ENCODE data around the gene USP46. TPM values are rescaled to one million over a fixed set of nuclear protein-coding genes. Genes with fewer than 3 reads are reported as not detected.
A peak's percentile ranks its signal among the peaks of the same experiment; 100 is the strongest.

USP46 gene
- total RNA-seq, 1 experiment from 2014 or later, result 48.1 TPM

DNA sequence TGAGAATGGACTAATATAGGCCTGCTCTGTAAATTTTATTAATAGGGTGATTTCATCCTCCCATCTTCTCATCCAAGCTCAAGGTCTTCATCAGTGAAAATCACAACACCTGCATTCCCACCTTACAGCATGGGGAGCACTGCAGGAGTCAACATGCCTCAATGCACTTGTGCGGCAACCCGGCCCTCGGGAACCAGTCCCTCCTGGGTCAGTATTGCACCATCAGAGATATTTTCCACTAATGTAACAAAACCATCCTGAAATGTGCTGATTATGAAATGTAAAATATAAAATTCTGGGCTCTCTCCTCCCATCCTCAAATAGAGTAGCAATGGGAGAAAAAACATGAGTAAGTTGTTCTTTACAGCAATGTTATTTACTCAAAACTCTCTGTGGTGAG is 13.0 kb downstream of the USP46 start (continued):
- TF ChIP-seq, protein P1, sequence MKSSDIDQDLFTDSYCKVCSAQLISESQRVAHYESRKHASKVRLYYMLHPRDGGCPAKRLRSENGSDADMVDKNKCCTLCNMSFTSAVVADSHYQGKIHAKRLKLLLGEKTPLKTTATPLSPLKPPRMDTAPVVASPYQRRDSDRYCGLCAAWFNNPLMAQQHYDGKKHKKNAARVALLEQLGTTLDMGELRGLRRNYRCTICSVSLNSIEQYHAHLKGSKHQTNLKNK (CRISPR knock-in tag; IDR thresholded peaks at IDR 0.05), result no peak
- TF ChIP-seq CREM (CRISPR knock-in tag; IDR thresholded peaks at IDR 0.05) (no peak), RELA (CRISPR knock-in tag; IDR thresholded peaks at IDR 0.05; ENCODE audit: borderline replicate concordance) (no peak), JAZF1 (CRISPR knock-in tag; IDR thresholded peaks at IDR 0.05) (no peak), TEAD1 (CRISPR knock-in tag; IDR thresholded peaks at IDR 0.05) (no peak), TCF7 (CRISPR knock-in tag; IDR thresholded peaks at IDR 0.05; ENCODE audit: low read depth) (no peak), ZNF416 (CRISPR knock-in tag; IDR thresholded peaks at IDR 0.05) (no peak)
- TF ChIP-seq, protein P2, sequence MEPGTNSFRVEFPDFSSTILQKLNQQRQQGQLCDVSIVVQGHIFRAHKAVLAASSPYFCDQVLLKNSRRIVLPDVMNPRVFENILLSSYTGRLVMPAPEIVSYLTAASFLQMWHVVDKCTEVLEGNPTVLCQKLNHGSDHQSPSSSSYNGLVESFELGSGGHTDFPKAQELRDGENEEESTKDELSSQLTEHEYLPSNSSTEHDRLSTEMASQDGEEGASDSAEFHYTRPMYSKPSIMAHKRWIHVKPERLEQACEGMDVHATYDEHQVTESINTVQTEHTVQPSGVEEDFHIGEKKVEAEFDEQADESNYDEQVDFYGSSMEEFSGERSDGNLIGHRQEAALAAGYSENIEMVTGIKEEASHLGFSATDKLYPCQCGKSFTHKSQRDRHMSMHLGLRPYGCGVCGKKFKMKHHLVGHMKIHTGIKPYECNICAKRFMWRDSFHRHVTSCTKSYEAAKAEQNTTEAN (CRISPR knock-in tag; IDR thresholded peaks at IDR 0.05), result no peak
- TF ChIP-seq, protein P3, sequence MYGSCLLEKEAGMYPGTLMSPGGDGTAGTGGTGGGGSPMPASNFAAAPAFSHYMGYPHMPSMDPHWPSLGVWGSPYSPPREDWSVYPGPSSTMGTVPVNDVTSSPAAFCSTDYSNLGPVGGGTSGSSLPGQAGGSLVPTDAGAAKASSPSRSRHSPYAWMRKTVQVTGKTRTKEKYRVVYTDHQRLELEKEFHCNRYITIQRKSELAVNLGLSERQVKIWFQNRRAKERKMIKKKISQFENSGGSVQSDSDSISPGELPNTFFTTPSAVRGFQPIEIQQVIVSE (CRISPR knock-in tag; IDR thresholded peaks at IDR 0.05; ENCODE audit: borderline replicate concordance), result no peak
- TF ChIP-seq, protein P4, sequence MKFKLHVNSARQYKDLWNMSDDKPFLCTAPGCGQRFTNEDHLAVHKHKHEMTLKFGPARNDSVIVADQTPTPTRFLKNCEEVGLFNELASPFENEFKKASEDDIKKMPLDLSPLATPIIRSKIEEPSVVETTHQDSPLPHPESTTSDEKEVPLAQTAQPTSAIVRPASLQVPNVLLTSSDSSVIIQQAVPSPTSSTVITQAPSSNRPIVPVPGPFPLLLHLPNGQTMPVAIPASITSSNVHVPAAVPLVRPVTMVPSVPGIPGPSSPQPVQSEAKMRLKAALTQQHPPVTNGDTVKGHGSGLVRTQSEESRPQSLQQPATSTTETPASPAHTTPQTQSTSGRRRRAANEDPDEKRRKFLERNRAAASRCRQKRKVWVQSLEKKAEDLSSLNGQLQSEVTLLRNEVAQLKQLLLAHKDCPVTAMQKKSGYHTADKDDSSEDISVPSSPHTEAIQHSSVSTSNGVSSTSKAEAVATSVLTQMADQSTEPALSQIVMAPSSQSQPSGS (CRISPR knock-in tag; IDR thresholded peaks at IDR 0.05; ENCODE audit: borderline replicate concordance, low read depth), result no peak
- TF ChIP-seq, protein P5, sequence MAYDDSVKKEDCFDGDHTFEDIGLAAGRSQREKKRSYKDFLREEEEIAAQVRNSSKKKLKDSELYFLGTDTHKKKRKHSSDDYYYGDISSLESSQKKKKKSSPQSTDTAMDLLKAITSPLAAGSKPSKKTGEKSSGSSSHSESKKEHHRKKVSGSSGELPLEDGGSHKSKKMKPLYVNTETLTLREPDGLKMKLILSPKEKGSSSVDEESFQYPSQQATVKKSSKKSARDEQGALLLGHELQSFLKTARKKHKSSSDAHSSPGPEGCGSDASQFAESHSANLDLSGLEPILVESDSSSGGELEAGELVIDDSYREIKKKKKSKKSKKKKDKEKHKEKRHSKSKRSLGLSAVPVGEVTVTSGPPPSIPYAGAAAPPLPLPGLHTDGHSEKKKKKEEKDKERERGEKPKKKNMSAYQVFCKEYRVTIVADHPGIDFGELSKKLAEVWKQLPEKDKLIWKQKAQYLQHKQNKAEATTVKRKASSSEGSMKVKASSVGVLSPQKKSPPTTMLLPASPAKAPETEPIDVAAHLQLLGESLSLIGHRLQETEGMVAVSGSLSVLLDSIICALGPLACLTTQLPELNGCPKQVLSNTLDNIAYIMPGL (CRISPR knock-in tag; IDR thresholded peaks at IDR 0.05), result no peak

DNA sequence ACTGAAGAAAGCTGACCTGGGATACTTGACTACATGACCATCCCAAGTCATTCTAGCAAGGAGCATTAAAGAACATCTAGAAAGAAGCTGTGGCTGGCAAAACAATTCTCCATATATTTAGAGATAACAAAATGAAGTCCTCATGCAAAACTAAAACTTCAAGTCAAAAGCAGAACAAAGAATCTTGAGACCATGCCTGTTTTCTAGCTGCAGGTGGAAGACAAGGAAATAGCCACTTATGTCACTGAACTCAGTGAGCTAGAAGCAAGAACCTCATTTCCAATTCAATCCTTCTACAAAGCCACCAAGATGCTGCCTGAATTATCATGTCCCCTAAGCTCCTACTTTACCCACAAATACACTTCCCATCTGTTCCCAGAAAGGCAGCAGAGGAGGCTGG is 13.8 kb downstream of the USP46 start:
- Mint-ChIP-seq H3K4me1 (peaks cover 88% of the 10 kb centered on the region), H3K9me3 (no peaks in the 10 kb centered on the region), H3K36me3 (peaks cover 4% of the 10 kb centered on the region), H3K27me3 (ENCODE audit: low read depth) (no peaks in the 10 kb centered on the region), H3K27ac (peak overlapping the region; percentile 87; the same call in 1 of the 2 replicates), H3K4me3 (no peak overlapping the region)
- DNase-seq (ENCODE audit: low spot score) (no peak), ATAC-seq (no peak)
- TF ChIP-seq IRF2 (CRISPR knock-in tag; IDR thresholded peaks at IDR 0.05; ENCODE audit: borderline replicate concordance, low read depth) (no peak), TEAD1 (CRISPR knock-in tag; IDR thresholded peaks at IDR 0.05) (no peak), ZNF121 (CRISPR knock-in tag; IDR thresholded peaks at IDR 0.05) (no peak), CREM (CRISPR knock-in tag; IDR thresholded peaks at IDR 0.05) (no peak), SMAD4 (CRISPR knock-in tag; IDR thresholded peaks at IDR 0.05) (no peak), ZBTB21 (CRISPR knock-in tag; IDR thresholded peaks at IDR 0.05; ENCODE audit: borderline replicate concordance) (no peak)
- TF ChIP-seq, protein P1 (CRISPR knock-in tag; IDR thresholded peaks at IDR 0.05), result no peak
- TF ChIP-seq, protein P6, sequence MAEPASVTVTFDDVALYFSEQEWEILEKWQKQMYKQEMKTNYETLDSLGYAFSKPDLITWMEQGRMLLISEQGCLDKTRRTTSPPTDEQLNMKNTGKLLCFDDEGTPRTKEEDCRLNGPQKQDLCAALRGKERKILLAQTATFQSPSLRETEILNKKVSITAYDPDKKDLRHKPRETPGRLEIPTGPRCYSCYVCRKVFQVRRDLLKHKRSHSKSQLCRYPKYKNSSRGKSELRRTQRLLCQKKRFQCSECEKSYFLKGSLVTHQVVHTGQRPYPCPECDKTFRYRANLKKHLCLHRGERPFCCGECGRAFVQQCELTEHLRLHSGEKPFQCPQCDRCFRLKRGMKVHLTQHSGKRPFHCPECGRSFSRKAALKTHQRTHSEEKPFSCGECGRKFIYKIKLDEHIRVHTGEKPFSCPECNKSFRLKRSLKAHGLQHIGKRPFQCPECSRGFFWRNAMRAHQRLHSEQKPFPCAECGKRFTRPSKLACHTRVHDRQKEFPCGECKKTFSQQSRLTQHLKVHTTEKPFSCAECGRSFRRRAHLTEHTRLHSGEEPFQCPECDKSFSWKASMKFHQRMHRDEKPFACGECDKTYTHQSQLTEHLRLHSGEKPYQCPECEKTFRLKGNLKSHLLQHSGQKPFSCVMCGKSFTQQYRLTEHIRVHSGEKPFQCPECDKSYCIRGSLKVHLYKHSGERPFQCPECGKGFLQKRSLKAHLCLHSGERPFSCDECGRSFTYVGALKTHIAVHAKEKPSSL (CRISPR knock-in tag; conservative IDR thresholded peaks at IDR 0.05), result no peak
- TF ChIP-seq, protein P7, sequence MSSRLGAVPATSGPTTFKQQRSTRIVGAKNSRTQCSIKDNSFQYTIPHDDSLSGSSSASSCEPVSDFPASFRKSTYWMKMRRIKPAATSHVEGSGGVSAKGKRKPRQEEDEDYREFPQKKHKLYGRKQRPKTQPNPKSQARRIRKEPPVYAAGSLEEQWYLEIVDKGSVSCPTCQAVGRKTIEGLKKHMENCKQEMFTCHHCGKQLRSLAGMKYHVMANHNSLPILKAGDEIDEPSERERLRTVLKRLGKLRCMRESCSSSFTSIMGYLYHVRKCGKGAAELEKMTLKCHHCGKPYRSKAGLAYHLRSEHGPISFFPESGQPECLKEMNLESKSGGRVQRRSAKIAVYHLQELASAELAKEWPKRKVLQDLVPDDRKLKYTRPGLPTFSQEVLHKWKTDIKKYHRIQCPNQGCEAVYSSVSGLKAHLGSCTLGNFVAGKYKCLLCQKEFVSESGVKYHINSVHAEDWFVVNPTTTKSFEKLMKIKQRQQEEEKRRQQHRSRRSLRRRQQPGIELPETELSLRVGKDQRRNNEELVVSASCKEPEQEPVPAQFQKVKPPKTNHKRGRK (CRISPR knock-in tag; IDR thresholded peaks at IDR 0.05; ENCODE audit: borderline replicate concordance), result no peak
- ChIA-PET CTCF (interaction anchor here (0.8 to 0.9 kb wide), 2 partner anchors 14 to 266 kb away, joined by 3 read pairs; no protein-coding TSS in a partner anchor), POLR2A (interaction anchor here (0.7 kb wide), 2 partner anchors 50 to 68 kb away, joined by 4 to 8 read pairs; no protein-coding TSS in a partner anchor)
